ENCODE results near the gene RAB7A.

DNA sequence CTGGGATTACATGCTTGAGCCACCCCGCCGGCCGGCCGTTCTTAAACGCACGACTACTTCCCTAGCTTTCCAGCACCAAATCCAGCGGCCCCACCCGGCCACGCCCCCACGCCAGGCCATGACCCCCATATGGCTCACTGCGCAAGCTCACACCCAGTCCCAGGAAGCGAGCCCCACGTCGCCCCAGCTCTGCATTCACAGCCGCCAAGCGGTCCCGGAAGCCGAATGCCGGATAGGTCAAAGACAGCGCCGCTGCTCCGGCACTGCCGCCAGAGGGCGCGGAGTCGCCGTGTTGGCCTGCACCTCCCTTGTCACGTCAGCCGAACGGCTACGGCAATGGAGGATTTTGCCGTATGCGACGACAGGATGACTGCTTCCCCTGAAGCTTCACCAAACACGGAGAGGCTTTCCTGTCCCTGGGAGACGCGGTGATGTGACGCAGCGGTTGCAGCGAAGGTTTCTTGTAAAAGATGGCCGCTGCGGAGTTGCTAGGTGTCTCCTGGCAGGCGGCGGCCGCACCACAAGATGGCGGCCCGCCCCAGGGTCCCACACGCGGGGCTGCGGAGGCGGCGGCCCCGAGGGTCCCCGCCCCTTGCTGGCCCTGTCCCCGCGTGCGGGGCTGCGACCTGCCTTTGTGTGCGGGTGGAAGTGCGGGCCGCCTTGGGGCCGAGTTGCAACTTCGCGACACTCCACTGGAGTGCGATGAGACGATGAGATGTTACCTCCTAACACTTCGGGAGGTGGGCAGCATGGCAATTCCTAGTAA, 45.2 kb upstream of the RAB7A start:
- TF ChIP-seq EZH2phosphoT487 (IDR thresholded peaks at IDR 0.05; ENCODE audit: insufficient read depth, low read depth) = no peak
- TF ChIP-seq EZH2 (IDR thresholded peaks at IDR 0.05; ENCODE audit: insufficient read depth, poor library complexity, severe bottlenecking) = no peak
